CD4-positive, alpha-beta T cell treated with Interleukin-4 for 4 hours (primary cell): ENCODE measurements around the gene UBAC2.
"Not testable (repeated sequence)": the region's sequence is repeated elsewhere in the genome, so short reads cannot be mapped to it uniquely, and the experiment has no call there.

Source experiments
- DNase-seq: peaks from one replicate; pipeline ENCODE4 v3.0.0-alpha.2; 2020

UBAC2 gene

GRCh38 chr13:99382428-99383133, 181.9 kb downstream of the UBAC2 start:
- peak; percentile 60 for DNase-seq

- DNase-seq, result no peak
Observed at GRCh38 chr13:99383511-99383921, 182.9 kb downstream of the UBAC2 start.

- peak; percentile 66 for DNase-seq
Observed at GRCh38 chr13:99383946-99384345, 183.3 kb downstream of the UBAC2 start.

GRCh38 chr13:99384468-99384867, 183.8 kb downstream of the UBAC2 start:
- peak; percentile 24 for DNase-seq

GRCh38 chr13:99385161-99385560, 184.5 kb downstream of the UBAC2 start:
- DNase-seq, result no peak

- no peak for DNase-seq
Observed at GRCh38 chr13:99385940-99386339, 185.3 kb downstream of the UBAC2 start.

- DNase-seq, result no peak
Observed at GRCh38 chr13:99386495-99386894, 185.8 kb downstream of the UBAC2 start.

GRCh38 chr13:99386911-99387788, 186.5 kb downstream of the UBAC2 start:
- DNase-seq, result peak; percentile 78

- no peak for DNase-seq
Observed at GRCh38 chr13:99388334-99388923, 187.8 kb downstream of the UBAC2 start.

- DNase-seq, result not testable (repeated sequence)
Observed at GRCh38 chr13:99389094-99389493, 188.4 kb downstream of the UBAC2 start.

- DNase-seq, result no peak
Observed at GRCh38 chr13:99389520-99390304, 189.1 kb downstream of the UBAC2 start.

- DNase-seq, result no peak
Observed at GRCh38 chr13:99390601-99391000, 189.9 kb downstream of the UBAC2 start.

- DNase-seq, result no peak
Observed at GRCh38 chr13:99391781-99392469, 191.3 kb downstream of the UBAC2 start.

- no peak for DNase-seq
Observed at GRCh38 chr13:99392470-99393135, 191.9 kb downstream of the UBAC2 start.

GRCh38 chr13:99393391-99393790, 192.7 kb downstream of the UBAC2 start:
- DNase-seq, result not testable (repeated sequence)

GRCh38 chr13:99393791-99394735, 193.4 kb downstream of the UBAC2 start:
- DNase-seq, result no peak

GRCh38 chr13:99395436-99395835, 194.8 kb downstream of the UBAC2 start:
- DNase-seq, result no peak

- no peak for DNase-seq
Observed at GRCh38 chr13:99396446-99396845, 195.8 kb downstream of the UBAC2 start.

- DNase-seq, result no peak
Observed at GRCh38 chr13:99398071-99398470, 197.4 kb downstream of the UBAC2 start.

- DNase-seq, result no peak
Observed at GRCh38 chr13:99398916-99399622, 198.4 kb downstream of the UBAC2 start.
